PC-3 (cell line): ENCODE measurements around the gene DIAPH1.

Experiments used
- CTCF ChIP-seq: fragments of 300-600 bp; sonication (generic); conservative IDR thresholded peaks from 2 replicates; pipeline ENCODE4 v1.5.1; 2017; ENCODE audit warnings: antibody characterized with exemption, low read depth, mild to moderate bottlenecking, low read length
- EZH2 ChIP-seq: fragments of 300-600 bp; sonication (generic); IDR thresholded peaks from one replicate; pipeline ENCODE4 v1.6.1; 2017; ENCODE audit warnings: antibody characterized with exemption, mild to moderate bottlenecking, low read length; ENCODE audit not compliant: unreplicated experiment

GRCh38 chr5:141655020-141655419 is 36.2 kb upstream of the DIAPH1 start:
- no peak for TF ChIP-seq EZH2
- no peak for TF ChIP-seq CTCF
